ENCODE data around the gene PCDHB6. TPM values are rescaled to one million over a fixed set of nuclear protein-coding genes. Genes with fewer than 3 reads are reported as not detected.

The PCDHB6 gene
- total RNA-seq = under 0.01 TPM in 2 replicates

DNA sequence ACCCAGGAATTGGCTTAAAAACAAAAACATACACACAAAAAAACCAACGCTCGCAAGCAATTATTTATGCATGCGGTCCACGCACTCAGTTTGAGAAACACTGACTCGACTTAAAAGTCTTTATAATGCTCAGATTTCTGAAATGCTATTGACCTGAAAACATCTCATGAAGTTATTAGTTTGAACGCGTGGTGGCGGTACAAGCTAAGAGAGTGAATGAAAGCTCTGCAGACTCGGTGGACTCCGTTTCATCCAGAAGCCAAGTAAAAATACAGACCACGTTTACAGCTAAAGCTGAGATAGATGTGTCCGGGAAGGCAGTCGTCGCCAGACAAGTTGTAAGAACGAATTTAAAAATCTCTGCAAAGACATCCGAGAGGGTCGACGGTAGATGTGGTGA lies at the start of gene PCDHB6:
Gene PCDHB6 (plus strand): TSS at position 246 of the 400 bp plus-strand sequence. CDS start 201 bp downstream, outside the sequence.

DNA sequence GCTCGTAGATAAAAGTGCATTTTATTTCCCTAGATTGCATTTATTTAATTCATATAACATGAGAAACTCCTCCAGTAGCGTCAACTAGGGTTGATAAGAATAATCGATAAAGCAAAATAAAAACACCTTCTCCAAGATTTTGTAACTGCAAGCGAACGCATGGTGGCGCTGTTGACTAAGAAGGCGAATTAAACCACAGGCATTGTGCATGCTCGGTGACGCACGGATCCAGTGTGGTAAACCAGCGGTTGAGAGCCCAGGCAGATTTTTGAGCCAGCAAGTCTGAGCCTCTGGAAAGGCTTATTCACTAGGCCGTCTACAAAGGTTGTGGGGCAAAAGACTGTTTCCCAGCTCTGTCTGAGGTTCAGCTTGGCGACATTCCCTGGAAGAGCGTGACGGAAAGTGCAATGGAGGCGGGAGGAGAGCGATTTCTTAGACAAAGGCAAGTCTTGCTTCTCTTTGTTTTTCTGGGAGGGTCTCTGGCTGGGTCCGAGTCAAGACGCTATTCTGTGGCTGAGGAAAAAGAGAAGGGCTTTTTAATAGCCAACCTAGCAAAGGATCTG lies 49.5 kb upstream of the PCDHB6 start, which contains the start of gene PCDHB3:
Gene PCDHB3 (plus strand): TSS at position 231 of the 563 bp plus-strand sequence. CDS start 177 bp downstream, at position 408.

DNA sequence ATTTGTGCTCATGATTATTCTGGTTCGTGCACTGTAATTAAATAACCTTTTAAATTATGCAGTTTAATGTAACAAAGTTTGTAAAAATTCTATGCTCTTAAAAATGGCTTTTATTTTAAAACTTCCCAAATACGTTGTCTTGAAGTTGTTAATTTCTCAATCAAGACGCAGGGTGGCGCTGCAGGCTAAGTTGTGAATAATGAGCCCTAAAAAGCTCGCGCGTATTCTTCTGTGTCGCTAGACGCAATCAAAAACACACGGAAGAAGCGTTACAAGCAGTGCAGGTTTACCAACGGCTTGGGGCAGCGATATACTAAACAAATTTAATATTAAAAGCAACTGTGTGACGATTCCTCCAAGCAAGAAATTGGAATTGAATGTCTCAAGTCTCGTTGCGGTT lies 28.3 kb upstream of the PCDHB6 start, which contains the start of gene PCDHB4:
Gene PCDHB4 (plus strand): TSS at position 256 of the 400 bp plus-strand sequence. CDS start 181 bp downstream, outside the sequence.

DNA sequence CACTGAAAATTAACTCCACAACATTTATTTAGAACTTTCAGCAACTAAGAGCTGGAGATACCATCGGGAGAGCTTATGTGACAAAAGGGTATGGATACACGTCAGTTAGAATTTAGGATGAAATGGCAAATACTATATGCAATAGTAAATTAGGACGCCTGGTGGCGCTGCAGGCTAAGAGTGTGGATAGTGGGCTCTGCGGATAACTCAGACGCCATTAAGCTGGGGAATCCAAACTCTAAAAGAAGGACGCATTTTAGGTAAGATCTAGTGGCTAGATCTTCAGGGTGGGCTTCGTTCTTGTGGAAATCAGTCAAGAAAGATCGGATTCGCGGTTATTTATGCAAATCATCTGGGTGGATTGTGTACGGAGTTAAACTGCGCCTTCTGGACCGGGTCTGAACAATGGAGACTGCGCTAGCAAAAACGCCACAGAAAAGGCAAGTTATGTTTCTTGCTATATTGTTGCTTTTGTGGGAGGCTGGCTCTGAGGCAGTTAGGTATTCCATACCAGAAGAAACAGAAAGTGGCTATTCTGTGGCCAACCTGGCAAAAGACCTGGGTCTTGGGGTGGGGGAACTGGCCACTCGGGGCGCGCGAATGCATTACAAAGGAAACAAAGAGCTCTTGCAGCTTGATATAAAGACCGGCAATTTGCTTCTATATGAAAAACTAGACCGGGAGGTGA lies 14.7 kb upstream of the PCDHB6 start, which contains the start of gene PCDHB5:
Gene PCDHB5 (plus strand): TSS at position 177 of the 688 bp plus-strand sequence. CDS start 229 bp downstream, at position 406.

DNA sequence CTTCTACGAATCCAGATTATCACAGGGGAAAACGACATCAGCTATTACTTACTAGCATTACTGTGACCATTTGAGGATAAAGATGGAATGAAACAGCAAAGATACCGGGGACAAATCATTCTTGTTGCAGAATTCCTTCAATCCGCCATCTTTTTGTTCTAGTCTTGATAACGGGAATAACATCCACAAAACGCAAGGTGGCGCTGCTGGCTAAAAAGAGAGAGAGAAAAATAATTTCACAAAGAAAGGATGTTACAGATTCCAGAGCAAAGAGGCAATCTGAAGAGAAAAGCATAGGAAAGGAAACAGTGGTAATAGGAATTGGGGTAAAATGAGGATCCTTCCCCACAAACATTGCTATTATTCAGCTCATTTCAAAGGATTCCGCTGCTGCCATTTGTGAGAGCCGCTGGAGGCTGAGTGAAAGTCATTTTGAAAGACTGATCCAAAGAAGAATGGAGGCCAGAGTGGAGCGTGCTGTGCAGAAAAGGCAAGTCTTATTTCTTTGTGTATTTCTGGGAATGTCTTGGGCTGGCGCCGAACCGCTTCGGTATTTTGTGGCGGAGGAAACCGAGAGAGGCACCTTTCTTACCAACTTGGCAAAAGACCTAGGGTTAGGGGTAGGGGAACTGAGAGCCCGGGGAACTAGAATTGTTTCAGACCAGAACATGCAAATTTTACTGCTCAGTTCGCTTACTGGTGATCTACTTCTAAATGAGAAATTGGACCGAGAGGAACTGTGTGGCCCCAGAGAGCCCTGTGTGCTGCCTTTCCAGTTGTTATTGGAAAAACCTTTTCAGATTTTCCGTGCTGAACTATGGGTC lies 22.7 kb downstream of the PCDHB6 start, which contains the start of gene PCDHB7:
Gene PCDHB7 (plus strand): TSS at position 264 of the 824 bp plus-strand sequence. CDS start 192 bp downstream, at position 456.

DNA sequence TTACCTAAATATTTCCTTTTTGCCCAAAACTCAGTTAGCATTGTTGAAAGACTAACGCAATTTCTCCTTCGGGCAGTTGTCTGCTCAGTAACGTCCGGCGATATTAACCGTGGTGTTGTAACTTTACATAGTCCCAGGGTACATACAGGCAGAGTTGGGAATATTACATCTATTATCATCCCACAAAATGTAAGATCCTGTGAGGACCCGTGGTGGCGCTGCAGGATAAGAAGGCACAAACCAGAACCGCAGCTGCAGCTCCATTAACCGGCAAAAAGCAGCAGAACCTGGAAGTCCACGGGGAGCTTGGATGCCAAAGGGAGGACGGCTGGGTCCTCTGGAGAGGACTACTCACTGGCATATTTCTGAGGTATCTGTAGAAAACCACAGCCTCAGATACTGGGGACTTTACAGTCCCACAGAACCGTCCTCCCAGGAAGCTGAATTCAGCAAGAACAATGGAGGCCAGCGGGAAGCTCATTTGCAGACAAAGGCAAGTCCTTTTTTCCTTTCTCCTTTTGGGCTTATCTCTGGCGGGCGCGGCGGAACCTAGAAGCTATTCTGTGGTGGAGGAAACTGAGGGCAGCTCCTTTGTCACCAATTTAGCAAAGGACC lies 27.8 kb downstream of the PCDHB6 start, which contains the start of gene PCDHB8:
Gene PCDHB8 (plus strand): TSS at position 214 of the 615 bp plus-strand sequence. CDS start 245 bp downstream, at position 459.

DNA sequence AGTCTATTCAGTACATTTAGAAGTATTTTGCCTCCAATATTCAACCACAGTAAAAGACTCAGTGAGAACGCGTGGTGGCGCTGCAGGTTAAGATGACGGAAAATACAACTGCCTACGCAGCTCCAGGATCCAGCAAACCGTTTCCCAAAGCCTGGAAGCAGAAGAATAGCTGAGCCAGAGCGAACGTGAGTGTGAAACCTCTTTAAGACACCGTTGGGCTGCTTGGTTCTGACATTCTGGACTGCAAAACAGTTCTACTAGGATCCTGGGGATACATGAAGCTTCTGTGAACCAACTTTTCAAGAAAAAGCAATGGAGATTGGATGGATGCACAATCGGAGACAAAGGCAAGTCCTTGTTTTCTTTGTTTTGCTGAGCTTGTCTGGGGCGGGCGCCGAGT lies 32.4 kb downstream of the PCDHB6 start, which contains the start of gene PCDHB16:
Gene PCDHB16 (plus strand): TSS at position 140 of the 400 bp plus-strand sequence. CDS start 173 bp downstream, at position 313.

DNA sequence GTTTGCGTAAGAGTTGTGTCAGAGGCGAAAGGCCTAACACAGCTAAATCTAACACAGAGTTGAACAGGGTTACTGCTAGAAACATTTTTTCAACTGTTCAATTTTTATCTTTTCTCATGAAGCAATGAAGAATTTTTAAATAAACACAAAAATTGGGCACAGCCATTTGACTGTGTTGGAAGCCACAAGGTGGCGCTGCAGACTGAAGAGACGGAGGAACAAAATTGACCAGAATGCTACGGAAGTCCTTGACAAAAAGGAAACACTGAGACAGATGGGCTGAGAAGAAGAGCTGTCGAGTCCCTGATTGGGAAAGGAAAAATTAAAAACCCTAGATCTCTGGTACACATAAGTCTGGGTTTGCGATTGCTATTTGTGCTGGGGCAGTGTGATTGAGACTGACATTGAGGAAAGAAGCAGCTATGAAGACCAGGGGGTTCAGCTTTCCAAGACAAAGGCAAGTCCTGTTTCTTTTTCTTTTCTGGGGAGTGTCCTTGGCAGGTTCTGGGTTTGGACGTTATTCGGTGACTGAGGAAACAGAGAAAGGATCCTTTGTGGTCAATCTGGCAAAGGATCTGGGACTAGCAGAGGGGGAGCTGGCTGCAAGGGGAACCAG lies 37.1 kb downstream of the PCDHB6 start, which contains the start of gene PCDHB9:
Gene PCDHB9 (plus strand): TSS at position 265 of the 616 bp plus-strand sequence. CDS start 158 bp downstream, at position 423.

DNA sequence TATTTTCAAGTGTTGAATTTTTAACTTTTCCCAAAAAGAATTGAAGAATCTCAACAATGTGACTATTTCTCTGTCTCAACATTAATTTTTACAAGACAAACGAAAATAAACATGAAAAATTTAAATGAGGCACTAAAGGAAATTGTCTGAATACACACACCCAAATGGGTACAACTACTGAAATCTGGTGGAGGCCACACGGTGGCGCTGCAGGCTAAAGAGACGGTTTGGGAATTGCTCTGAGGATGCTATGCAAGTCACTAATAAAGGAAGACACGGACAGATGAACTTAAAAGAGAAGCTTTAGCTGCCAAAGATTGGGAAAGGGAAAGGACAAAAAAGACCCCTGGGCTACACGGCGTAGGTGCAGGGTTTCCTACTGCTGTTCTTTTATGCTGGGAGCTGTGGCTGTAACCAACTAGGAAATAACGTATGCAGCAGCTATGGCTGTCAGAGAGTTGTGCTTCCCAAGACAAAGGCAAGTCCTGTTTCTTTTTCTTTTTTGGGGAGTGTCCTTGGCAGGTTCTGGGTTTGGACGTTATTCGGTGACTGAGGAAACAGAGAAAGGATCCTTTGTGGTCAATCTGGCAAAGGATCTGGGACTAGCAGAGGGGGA lies 42.4 kb downstream of the PCDHB6 start, which contains the start of gene PCDHB10:
Gene PCDHB10 (plus strand): TSS at position 244 of the 616 bp plus-strand sequence. CDS start 200 bp downstream, at position 444.

DNA sequence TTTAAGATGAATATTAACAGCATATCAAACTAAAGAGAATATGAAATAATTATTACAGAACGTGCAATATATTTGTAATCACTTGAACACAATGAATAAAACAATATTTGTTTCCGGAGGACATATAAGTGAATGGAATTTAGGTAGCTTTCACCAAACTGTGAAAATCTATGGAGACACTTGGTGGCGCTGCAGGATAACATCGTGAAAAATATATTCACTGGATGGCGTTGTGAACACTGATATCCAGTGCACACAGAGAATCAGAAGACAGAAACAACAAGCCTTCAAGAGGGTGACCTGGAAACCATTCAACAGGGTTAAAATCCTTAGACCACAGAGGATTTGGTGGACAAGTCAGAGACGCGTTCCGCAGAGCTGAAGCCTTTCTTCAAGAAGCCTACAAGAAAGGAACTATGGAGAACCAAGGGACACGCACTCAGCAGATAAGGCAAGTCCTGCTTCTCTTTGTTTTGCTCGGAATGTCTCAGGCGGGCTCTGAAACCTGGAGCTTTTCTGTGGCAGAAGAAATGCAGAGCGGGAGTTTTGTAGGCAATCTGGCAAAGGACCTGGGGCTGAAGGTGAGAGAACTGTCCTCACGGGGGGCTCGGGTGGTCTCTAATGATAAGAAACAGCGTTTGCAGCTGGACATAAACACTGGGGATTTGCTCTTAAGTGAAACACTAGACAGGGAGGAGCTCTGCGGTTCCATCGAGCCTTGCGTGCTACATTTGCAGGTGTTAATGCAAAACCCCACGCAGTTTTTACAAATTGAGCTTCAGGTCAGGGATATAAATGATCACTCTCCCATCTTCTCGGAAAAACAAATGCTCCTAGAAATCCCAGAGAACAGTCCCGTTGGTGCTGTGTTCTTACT lies 49.7 kb downstream of the PCDHB6 start, which contains the start of gene PCDHB11:
Gene PCDHB11 (plus strand): TSS at position 269 of the 877 bp plus-strand sequence. CDS start 148 bp downstream, at position 417.

Other genes starting within 250 kb of the PCDHB6 start
- 0.11 and 0.25 TPM in 2 replicates for gene PCDHAC1, start 223.8 kb upstream of the PCDHB6 start, total RNA-seq
- gene PCDHAC2, start 183.6 kb upstream of the PCDHB6 start, total RNA-seq = 0.55 and 1.9 TPM in 2 replicates
- not detected in 2 replicates for gene PCDHB1, start 98.7 kb upstream of the PCDHB6 start, total RNA-seq
- 0.55 and 2.0 TPM in 2 replicates for gene PCDHB2, start 55.4 kb upstream of the PCDHB6 start, total RNA-seq
- gene PCDHB3, start 49.6 kb upstream of the PCDHB6 start, total RNA-seq = 0.75 and 0.77 TPM in 2 replicates
- gene PCDHB4, start 28.2 kb upstream of the PCDHB6 start, total RNA-seq = under 0.01 and 0.12 TPM in 2 replicates
- gene PCDHB5, start 14.9 kb upstream of the PCDHB6 start, total RNA-seq = 0.22 and 0.50 TPM in 2 replicates
- gene PCDHB7, start 22.6 kb downstream of the PCDHB6 start, total RNA-seq = 0.11 and 0.12 TPM in 2 replicates
- 0.11 and 0.25 TPM in 2 replicates for gene PCDHB8, start 27.7 kb downstream of the PCDHB6 start, total RNA-seq
- gene PCDHB16, start 32.3 kb downstream of the PCDHB6 start, total RNA-seq = 0.12 and 0.33 TPM in 2 replicates
- gene PCDHB9, start 37.1 kb downstream of the PCDHB6 start, total RNA-seq = under 0.01 TPM in 2 replicates
- 0.11 and 0.12 TPM in 2 replicates for gene PCDHB10, start 42.3 kb downstream of the PCDHB6 start, total RNA-seq
- gene PCDHB11, start 49.6 kb downstream of the PCDHB6 start, total RNA-seq = under 0.01 TPM in 1 of 2 replicates, not detected in the other
- under 0.01 and 0.12 TPM in 2 replicates for gene PCDHB12, start 58.7 kb downstream of the PCDHB6 start, total RNA-seq
- under 0.01 and 0.12 TPM in 2 replicates for gene PCDHB13, start 63.9 kb downstream of the PCDHB6 start, total RNA-seq
- 0.11 and 0.12 TPM in 2 replicates for gene PCDHB14, start 73.3 kb downstream of the PCDHB6 start, total RNA-seq
- gene PCDHB15, start 95.3 kb downstream of the PCDHB6 start, total RNA-seq = under 0.01 and 0.37 TPM in 2 replicates
- gene SLC25A2, start 154.0 kb downstream of the PCDHB6 start, total RNA-seq = 0.50 and 0.66 TPM in 2 replicates
- 86.1 and 88.3 TPM in 2 replicates for gene TAF7, start 170.7 kb downstream of the PCDHB6 start, total RNA-seq
- 0.22 and 0.62 TPM in 2 replicates for gene PCDHGA1, start 180.5 kb downstream of the PCDHB6 start, total RNA-seq
- gene PCDHGA2, start 188.7 kb downstream of the PCDHB6 start, total RNA-seq = 0.89 and 2.2 TPM in 2 replicates
- 0.22 and 0.87 TPM in 2 replicates for gene PCDHGA3, start 193.8 kb downstream of the PCDHB6 start, total RNA-seq
- 0.44 and 1.2 TPM in 2 replicates for gene PCDHGB1, start 200.0 kb downstream of the PCDHB6 start, total RNA-seq
- 2.2 and 5.2 TPM in 2 replicates for gene PCDHGA4, start 205.0 kb downstream of the PCDHB6 start, total RNA-seq
- gene PCDHGB2, start 209.9 kb downstream of the PCDHB6 start, total RNA-seq = 1.2 and 1.7 TPM in 2 replicates
- gene PCDHGA5, start 214.1 kb downstream of the PCDHB6 start, total RNA-seq = 0.55 and 0.87 TPM in 2 replicates
- gene PCDHGB3, start 220.2 kb downstream of the PCDHB6 start, total RNA-seq = 2.3 and 4.2 TPM in 2 replicates
- gene PCDHGA6, start 223.8 kb downstream of the PCDHB6 start, total RNA-seq = 1.7 and 3.2 TPM in 2 replicates
- 1.3 and 4.0 TPM in 2 replicates for gene PCDHGA7, start 232.7 kb downstream of the PCDHB6 start, total RNA-seq
- gene PCDHGB4, start 237.6 kb downstream of the PCDHB6 start, total RNA-seq = 11.3 and 20.9 TPM in 2 replicates
- gene PCDHGA8, start 242.6 kb downstream of the PCDHB6 start, total RNA-seq = 1.1 and 2.4 TPM in 2 replicates
- 16.2 and 25.0 TPM in 2 replicates for gene PCDHGB5, start 247.9 kb downstream of the PCDHB6 start, total RNA-seq